GM04503 (cell line): ENCODE measurements around the gene FANK1.
"Not testable (repeated sequence)": the region's sequence is repeated elsewhere in the genome, so short reads cannot be mapped to it uniquely, and the experiment has no call there.

ENCODE experiments used
- DNase-seq: peaks from one replicate; pipeline ENCODE4 v3.0.0-alpha.2; 2012; ENCODE audit warnings: low read depth

Gene FANK1

DNA sequence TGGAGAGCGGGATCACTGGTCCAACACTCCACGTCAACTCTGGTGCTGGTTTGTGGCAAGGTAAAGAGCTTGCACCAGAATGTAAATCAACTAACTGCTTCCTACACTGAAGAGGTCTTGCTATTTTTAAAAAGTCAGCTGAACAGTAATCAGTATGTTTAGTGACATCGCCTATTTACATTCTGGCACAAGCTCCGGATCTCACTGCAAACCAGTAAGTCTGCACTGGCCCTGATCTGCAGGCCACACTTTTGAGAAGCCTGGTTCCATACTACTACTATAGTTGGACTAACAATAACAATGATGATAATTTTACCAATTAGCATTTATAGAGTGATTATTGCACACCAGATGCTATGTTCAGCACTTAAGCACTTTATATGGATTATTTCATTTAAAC, 6.9 kb upstream of the FANK1 start:
- DNase-seq, result not testable (repeated sequence)

DNA sequence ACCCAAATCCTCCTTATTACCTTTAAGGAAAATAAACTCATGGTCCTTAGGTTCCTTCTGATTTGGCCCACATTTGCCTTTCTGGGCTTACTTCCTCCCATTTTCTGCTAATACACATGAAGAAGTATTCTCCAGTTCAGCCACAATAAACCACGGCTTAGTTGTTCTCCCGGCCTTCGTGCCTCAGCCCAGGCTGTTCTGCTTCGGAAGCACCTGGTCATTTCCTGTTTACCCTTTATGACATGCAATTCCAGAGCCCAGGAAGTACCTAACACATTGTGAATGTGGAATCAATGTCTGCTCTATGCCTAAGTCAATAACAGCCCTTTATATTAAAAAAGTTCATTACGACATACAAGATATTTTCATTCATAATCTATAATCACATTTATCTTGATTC, 4.0 kb upstream of the FANK1 start:
- DNase-seq, result not testable (repeated sequence)

DNA sequence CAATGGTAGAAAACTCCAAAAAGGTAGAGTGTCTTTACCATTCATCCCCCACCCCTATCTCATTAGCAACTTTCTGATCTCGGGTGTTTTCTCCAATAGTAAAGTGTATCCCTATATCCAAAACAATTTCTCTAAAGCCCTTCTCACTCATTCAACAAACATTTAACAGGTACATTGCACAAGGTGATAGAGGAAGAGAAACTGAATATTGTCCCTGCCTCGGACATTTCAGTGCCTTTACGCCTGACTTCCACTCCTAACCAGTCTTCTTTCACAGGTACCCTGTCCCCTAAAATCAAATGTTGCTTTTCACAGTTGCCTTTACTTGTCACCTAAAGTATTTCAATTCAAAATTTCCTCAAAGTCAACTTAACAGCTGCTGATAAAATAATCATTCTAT, 2.2 kb upstream of the FANK1 start:
- DNase-seq, result not testable (repeated sequence)

DNA sequence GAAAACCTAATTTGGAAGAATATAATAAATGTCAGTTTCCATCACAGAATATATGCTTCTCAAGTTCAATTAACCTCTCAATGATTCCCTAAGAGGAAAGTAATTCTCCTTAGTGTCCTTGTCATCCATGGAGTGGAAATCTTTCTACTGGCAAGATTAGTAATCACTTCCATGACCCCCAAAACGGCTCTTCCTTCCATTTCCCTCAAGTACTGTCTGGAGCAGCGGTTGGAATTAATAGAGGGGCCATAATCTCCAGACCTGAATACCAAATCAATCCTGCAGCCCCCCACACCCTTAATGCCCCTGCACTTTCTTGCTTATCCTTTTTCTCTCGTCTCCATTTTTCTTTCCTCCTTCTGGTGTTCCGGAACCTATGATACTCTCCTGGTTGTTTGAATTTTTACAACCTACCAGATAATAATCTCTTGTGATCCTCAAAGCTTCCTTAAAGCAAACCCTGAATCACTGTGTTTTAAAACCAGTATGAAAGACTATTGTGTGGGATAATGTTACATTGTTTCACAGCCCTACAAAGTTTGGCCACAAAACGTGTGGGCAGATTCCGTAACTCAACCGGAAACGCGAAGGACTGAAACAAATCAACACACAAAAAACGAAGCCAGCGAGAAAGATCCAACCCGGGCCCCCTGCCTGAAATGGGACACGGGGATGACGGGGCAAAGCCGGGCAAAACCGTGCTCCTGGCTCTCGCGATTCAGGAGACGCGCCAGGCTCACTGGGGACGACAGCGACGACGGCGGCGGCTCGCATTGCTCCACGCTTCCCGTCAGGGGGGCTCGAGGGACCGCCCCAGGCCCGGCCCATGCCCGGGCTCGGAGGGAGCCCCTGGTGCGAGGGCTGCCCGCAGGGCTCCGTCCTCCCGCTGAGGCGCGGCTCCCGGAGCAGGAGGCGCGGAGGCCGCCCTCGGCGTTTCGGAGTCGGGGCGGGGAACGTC, 955 bp upstream of the FANK1 start:
- DNase-seq, result peak; percentile 25

DNA sequence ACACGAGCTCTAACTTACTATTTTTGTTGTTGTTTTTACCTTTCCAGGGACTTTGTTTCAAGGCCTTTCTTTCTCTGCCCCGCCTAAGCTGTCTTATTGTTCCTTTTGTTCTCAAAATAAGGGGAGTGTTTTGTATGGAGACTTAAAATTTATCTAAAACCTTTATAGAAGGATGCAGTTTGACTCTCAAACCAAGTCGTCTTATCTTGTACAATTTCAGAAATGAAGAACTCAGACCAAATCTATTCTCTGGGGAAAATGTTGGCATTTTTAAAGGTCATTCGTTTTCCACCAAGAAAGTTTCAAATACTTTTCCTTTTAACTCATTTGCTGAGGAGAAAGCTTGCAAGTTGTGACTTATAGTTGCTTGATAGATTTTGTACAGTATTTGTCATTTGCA, 953 bp downstream of the FANK1 start:
- not testable (repeated sequence) for DNase-seq

DNA sequence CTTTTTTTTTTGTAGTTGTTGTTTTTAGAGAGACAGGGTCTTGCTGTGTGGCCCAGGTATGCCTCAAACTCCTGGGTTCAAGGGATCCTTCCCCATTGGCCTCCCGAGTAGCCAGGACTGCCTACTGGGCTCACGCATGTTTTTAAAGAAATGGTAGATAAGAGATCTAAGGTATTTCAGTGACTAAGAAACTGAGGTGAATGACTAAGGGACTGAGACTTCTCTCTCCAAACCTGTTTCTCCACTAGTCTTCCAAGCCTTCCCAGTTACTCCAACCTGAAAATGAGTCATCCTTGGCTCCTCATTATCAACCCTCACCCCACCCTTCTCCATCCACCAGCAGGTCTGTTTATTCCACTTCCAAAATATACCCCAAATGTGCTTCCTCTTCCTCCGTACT, 4.6 kb downstream of the FANK1 start:
- not testable (repeated sequence) for DNase-seq

DNA sequence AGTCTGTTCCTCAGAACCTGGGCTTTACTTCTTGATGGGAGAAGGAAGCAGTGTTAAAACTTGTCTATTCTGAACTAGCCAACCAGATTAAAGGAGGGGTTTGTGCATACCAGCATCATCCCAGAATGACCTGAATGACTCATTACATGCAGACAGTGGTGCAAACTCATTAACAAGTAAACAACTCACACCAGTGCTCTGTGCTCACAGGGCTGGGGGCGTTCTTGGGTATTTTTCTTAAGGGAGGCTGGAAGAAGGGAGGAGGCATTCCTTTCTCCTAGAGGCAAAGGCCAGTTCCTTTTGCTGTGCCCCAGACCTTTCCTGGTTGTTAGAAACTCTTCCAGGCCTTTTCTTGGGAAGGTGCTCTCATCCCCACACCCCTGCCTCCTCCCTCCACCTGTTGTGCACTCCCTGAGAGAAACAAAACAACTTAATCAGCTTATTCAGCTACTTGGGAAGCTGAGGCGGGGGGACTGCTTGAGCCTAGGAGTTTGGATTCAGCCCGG, 6.8 kb downstream of the FANK1 start:
- DNase-seq, result not testable (repeated sequence)

DNA sequence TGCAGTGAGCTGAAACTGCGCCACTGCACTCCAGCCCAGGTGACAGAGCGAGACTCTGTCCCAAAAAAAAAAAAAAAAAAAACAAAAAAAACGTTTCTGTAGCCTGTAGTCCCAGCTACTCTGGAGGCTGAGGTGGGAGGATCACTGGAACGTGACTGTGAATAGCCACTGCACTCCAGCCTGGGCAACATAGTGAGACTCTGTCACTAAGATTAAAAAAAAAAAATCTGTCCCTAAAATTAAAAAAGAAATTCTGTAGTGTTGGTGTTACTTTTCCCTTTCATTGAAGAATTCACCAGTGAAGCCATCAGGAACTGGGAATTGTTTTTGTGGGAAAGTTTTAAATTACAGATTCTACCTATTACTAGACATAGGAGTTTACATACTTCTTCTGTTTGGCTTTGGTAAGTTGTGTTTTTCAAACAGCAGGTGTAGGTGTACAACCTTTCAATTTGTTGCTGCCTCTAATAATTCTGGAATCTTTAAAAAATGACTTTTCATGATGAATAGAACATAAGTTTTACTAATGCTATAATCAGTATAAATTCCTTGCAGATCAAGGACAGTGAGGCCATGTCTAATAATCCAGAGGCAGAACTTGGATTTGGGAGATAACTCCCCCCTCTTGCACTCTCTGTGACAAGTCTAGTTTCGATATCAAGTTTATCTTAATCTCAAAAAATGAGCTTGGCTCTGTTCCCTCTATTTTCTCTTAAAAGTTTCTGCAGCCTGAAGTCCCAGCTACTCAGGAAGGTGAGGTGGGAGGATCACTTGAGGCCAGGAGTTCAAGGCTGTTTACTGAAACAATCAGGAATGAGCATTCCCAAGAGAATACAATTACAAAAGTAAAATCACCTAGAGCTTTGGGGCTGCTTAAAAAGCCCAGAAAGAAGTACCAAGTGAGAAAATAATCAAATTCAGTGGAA, 9.0 kb downstream of the FANK1 start:
- DNase-seq, result not testable (repeated sequence)

DNA sequence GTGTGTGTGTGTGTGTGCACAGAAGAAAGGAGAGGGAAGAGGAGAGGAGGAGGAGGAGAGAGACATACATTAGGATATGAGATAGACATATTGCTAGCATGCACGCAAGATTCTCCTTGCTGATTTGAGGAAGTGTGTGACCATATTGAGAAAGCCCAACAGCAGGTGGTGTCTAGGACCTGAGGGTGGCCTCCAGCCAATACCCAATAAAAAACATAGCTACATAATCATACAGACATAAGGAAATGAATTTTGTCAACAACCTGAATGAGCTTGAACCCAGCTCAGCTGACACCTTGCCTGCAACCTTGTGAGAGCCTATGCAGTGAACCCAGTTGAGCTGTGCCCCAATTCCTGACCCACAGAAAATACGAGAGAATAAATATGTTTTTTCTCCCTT, 11.2 kb downstream of the FANK1 start:
- not testable (repeated sequence) for DNase-seq

DNA sequence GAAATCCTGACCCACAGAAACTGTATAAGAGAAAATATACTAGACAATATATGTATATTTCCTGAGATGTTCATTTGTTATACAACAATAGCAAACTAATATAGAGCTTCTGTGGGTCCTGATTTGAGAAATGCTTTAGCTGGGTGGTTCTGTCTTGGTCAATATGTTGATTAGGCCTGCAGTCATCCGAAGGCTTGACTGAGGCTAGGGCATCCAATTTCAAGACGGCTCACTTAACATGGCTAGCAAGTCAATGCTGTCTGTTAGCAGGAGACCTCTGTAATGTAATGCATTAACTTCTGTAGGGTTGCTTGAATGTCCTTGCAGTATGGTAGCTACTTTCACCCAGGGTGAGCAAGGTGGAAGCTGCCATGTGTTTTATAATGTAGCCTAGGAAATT, 12.4 kb downstream of the FANK1 start:
- DNase-seq, result not testable (repeated sequence)

DNA sequence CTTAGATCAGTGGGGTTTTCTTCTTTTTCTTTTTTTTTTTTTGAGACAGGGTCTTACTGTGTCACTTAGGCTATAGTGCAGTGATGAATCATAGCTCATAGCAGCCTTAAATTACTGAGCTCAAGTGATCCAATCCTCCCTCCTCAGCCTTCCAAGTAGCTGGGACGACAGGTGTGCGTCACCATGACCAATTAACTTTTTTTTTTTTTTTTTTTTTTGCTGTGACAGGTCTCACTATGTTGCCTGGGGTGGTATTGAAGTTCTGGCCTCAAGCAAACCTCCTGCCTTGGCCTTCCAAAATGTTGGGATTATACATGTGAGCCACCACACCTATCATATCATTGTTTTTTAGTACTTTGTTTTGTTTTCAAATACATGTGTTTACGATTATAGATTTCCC, 13.1 kb downstream of the FANK1 start:
- not testable (repeated sequence) for DNase-seq

DNA sequence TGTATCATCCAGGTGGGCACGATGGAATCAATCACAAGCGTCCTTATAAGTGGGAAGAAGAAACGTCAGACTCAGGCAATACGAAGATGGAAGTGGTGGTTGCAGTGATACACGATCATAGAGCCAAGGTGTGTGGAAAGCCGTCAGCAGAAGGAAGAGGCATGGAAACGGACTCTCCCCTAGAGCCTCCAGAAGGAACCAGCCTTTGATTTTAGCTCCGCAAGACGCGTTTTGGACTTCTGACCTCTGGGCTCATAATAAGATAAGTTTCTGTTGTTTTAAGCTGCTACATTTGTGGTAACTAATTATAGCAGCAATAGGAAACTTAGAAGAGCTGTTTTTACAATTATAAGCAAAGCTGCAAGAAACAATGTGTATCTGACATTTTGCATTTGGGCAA, 14.8 kb downstream of the FANK1 start:
- DNase-seq, result no peak

DNA sequence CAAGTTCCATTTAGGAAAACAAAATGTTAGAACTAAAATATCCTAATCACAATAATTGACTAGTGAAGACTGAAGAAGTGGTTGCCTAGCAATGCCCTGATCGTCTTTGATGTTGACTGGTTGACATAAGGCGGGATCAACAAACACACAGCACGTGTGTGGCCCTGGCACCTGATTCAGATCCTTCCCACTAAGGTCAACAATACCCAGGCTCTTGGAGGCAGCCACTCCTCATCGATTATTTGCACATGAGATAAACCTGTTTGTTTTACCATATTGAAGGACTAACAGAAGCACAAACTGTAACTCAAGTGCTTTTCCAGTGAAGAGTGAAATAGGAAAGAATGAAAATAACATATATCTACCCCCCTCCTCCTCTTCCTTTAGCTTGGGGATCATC, 15.6 kb downstream of the FANK1 start:
- no peak for DNase-seq

DNA sequence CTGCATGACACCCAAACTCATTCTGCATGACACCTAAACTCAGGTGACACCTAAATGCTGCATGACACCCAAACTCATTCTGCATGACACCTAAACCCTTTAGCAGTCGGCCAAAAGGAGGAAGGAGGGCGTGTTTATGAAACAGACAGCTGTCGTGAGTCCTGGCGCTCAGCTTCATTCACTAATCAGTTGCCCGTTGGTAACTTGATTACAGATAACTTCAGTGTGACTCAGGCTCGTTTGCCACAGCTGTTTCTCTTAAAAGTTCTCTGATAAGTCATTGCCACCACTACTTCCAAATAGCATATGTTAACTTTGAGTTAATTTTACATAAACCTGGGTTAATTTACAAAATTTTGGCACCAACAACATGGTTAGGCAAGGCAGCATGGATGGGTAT, 16.9 kb downstream of the FANK1 start:
- DNase-seq, result not testable (repeated sequence)

DNA sequence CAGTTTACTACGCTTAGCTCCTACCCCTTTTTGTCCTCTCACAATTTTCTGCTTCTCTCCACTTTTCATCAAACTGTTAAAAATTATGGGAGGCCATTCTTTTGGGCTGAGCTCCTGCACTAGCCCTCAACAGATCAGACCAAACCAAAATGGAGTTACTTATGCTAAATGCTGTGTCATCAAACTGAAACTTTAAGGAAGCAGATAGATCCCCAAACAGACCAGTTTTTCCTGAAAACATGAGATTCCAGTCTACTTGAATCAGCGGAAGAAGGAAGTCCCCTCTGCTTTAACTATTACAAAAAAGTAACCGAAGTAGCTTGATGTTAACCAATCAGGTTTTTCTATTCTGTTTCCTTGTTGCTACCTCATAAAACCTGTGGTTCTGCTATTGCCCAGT, 20.6 kb downstream of the FANK1 start:
- DNase-seq, result no peak

DNA sequence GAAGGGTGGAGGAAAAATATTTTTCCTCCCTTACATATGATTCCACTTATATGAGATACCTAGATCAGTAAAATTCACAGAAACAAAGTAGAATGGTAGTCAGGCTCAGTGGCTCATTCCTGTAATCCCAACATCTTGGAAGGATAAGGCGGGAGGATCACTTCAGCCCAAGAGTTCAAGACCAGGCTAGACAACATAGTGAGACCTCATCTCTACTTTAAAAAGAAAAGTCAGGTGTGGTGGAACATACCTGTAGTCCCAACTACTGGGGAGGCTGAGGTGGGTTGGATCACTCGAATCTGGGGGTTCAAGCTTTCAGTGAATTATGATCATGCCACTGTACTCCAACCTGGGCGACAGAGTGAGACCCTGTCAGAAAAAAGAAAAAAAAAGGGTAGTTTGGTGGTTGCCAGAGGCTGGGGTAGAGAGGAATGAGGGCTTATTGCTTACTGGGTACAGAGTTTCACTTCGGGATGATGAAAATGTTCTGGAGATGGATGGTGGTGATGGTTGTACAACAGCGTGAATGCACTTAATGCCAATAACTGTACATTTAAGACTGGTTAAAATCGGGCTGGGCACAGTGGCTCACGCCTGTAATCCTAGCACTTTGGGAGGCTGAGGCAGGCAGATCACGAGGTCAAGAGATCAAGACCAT, 21.5 kb downstream of the FANK1 start:
- not testable (repeated sequence) for DNase-seq

DNA sequence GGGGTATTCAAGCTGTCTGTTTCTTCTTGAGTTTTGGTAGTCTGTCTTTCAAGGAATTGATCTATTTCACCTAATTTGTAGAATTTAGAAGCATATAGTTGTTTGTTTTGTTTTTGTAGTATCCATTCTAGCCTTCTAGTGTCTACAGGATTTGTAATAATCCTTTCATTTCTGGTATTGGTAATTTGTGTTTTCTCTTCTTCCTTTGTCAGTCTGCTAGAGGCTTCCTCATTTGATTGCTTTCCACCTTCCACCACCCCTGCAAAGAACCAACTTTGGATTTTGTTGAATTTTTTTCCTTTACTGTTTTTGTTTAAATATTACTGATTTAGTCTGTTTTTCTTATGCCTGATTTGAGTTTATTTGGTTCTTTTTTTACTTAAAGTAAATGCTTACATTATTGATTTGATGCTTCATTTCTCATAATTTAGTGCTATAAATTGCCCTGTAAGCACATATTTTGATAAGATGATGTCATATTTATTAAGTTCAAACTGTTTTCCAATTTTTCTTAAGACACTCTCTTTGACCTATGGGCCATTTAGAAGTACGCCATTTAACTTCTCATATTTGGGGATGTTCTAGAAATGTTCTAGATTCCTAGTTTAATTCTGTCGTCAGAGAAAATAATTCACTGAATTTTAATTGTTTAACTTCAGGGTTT, 25.4 kb downstream of the FANK1 start:
- not testable (repeated sequence) for DNase-seq

DNA sequence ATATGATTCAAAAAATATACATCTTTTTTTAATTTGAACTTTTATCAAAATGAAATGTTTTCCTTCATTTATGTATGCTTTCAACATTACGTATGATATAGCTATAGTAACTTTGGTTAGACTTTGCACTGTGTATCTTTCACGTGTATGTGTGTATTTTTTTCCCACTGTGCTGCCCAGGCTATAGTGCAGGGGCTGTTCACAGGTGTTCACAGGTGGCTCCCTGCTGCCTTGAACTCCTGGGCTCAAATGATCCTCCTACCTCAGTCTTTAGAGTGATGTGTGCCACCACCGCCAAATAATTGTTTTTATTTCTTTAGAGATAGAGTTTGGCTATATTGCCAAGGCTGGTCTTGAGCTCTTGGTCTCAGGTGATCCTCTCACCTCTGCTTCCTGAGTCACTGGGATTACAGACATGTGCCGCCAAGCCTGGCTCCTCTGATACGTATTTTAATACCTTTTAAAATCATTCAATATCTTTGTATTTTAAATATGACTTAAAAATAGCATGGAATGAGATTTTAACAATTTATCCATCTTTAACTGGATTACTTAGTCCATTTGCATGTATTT, 29.0 kb downstream of the FANK1 start:
- DNase-seq, result no peak

DNA sequence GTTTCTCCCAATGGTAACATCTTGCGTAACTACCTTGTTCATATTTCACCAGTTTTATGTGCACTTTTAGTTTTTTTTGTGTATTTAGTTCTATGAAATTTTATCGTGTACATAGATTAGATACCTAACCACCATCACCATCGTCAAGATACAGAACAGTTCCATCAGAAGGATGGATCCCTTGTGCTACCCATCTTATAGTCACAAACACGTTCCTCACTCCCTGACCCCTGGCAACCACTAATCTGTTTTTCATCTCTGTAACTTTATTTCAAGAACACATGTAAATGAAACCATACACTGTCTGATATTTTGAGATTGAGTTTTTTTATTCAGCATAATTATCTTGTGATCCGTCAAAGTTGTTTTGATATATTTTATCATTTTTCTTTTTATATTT, 29.9 kb downstream of the FANK1 start:
- no peak for DNase-seq

DNA sequence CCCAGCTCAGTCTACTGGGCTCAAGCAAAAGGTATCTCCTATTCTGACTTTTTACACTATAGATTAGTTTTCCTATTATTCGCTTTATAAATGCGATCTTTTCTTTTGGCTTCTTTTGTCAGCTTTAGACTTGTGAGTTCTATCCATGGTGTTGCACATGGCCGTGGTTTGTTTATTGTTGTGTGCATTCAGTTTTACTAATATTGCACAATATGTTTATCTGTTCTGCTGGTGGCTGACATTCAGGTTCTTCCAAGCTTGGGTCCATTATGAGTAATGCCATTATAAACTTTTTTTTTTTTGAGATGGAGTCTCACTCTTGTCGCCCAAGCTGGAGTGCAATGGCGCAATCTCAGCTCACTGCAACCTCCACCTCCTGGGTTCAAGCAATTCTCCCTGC, 30.9 kb downstream of the FANK1 start:
- not testable (repeated sequence) for DNase-seq
